Natural killer cell (primary cell): ENCODE results near the gene TMC1. TPM values are rescaled to one million over a fixed set of nuclear protein-coding genes. Genes with fewer than 3 reads are reported as not detected.

Source experiments
- ATAC-seq, 3 donors: fragments of 150-1000 bp in 2 of 3; fragments of 200-7000 bp in 1 of 3; cut with Tn5 transposase; 1 replicate in 1 of 3; 2 replicates in 2 of 3; pipeline ENCODE4 v1.10.0; 2021; ENCODE audit warnings: mild to moderate bottlenecking in 2 of 3, moderate library complexity in 2 of 3
- DNase-seq, 2 donors: peaks; one replicate each; pipeline versions ENCODE4 v3.0.0 to v3.0.0-alpha.2; 2013 to 2021; ENCODE audit warnings: mixed read lengths in 1 of 2
- H3K27ac ChIP-seq: one replicate; pipeline ENCODE4 v1.5.1; 2013; ENCODE audit warnings: mild to moderate bottlenecking, low read length
- H3K27me3 ChIP-seq: one replicate; pipeline ENCODE4 v1.6.1; 2013; ENCODE audit warnings: low read length; ENCODE audit not compliant: control insufficient read depth, insufficient read depth
- H3K36me3 ChIP-seq: one replicate; pipeline ENCODE4 v1.6.1; 2013; ENCODE audit warnings: low read length; ENCODE audit not compliant: control insufficient read depth, insufficient read depth
- H3K4me1 ChIP-seq: one replicate; pipeline ENCODE4 v1.6.1; 2013; ENCODE audit warnings: low read length; ENCODE audit not compliant: control insufficient read depth, insufficient read depth
- H3K4me3 ChIP-seq: one replicate; pipeline ENCODE4 v1.5.1; 2013; ENCODE audit warnings: low read length
- H3K9me3 ChIP-seq: one replicate; pipeline ENCODE4 v1.6.1; 2013; ENCODE audit warnings: low read length; ENCODE audit not compliant: control insufficient read depth, insufficient read depth
- H3K27ac Mint-ChIP-seq, 2 donors: one replicate each; pipeline ENCODE4 v1.8.0; 2022; ENCODE audit warnings: mild to moderate bottlenecking in 2 of 2, mixed read lengths in 2 of 2, moderate library complexity in 1 of 2
- H3K27me3 Mint-ChIP-seq, 2 donors: one replicate each; pipeline ENCODE4 v1.8.0; 2022; ENCODE audit warnings: low read depth in 2 of 2, mixed read lengths in 2 of 2
- H3K36me3 Mint-ChIP-seq: one replicate; pipeline ENCODE4 v1.8.0; 2022; ENCODE audit warnings: mixed read lengths
- H3K4me1 Mint-ChIP-seq, 2 donors: one replicate each; pipeline ENCODE4 v1.8.0; 2022; ENCODE audit warnings: mixed read lengths in 2 of 2
- H3K4me3 Mint-ChIP-seq: one replicate; pipeline ENCODE4 v1.8.0; 2022; ENCODE audit warnings: mild to moderate bottlenecking, moderate library complexity, mixed read lengths
- H3K9me3 Mint-ChIP-seq, 2 donors: one replicate each; pipeline ENCODE4 v1.8.0; 2022; ENCODE audit warnings: mixed read lengths in 2 of 2
- WGBS: methylation state at CpG from one replicate; pipeline ENCODE4 v1.1.7; 2013; ENCODE audit warnings: missing lambda C conversion rate; ENCODE audit not compliant: insufficient coverage; 5-methylcytosine and 5-hydroxymethylcytosine counted together
- intact Hi-C: fragments of 100-400 bp; cut with micrococcal nuclease; formaldehyde crosslinking; loops from one replicate; pipeline ENCODE4 v1.14.2; 2022
- total RNA-seq, 4 donors: library from RNA; stranded (reverse); fragments of 120-200 nt in 1 of 4; gene quantifications; one replicate each; pipeline versions ENCODE4 v1.2.3 to v1.2.4, GENCODE V29; 2013 to 2022
- TF ChIP-seq, protein P1 (sequence below): fragments of 200-600 bp; IDR thresholded peaks from one replicate; pipeline ENCODE4 v1.8.0; 2022; ENCODE audit warnings: antibody characterized with exemption

Gene TMC1
- total RNA-seq, 3 donors from 2014 or later (not counting 1 experiment from before 2014, with no cell fraction given): not detected

DNA sequence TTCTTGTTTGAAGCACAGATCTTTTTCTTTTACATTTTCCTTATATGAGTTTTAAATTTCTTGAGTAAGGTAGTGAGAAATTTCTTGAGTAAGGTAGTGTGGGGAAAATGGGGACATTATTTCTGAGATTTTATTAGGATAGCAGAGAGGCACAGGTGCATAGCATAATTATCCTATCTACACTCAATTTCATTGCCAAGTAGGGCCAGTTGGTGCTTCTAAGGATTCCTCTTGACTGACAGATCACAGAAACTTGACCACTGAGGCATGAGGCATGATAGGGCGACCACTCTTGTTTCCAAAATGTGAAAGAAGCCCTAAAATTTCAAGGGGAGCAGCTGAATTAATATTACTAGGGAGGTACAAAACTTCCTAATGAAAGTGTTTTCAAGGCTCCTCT is 31.4 kb upstream of the TMC1 start:
- Histone ChIP-seq H3K9me3 (no peaks in the 10 kb centered on the region), H3K27ac (no peak overlapping the region), H3K27me3 (peaks cover 4% of the 10 kb centered on the region), H3K4me1 (no peaks in the 10 kb centered on the region), H3K4me3 (no peak overlapping the region), H3K36me3 (no peaks in the 10 kb centered on the region)
- Mint-ChIP-seq H3K4me3 (no peak overlapping the region), H3K27ac (no peak overlapping the region), H3K4me1 (no peaks in the 10 kb centered on the region), H3K9me3 (no peaks in the 10 kb centered on the region), H3K27me3 (peaks cover 4 to 19% of the 10 kb centered on the region in 2 donors), H3K36me3 (no peaks in the 10 kb centered on the region)
- TF ChIP-seq, protein P1, sequence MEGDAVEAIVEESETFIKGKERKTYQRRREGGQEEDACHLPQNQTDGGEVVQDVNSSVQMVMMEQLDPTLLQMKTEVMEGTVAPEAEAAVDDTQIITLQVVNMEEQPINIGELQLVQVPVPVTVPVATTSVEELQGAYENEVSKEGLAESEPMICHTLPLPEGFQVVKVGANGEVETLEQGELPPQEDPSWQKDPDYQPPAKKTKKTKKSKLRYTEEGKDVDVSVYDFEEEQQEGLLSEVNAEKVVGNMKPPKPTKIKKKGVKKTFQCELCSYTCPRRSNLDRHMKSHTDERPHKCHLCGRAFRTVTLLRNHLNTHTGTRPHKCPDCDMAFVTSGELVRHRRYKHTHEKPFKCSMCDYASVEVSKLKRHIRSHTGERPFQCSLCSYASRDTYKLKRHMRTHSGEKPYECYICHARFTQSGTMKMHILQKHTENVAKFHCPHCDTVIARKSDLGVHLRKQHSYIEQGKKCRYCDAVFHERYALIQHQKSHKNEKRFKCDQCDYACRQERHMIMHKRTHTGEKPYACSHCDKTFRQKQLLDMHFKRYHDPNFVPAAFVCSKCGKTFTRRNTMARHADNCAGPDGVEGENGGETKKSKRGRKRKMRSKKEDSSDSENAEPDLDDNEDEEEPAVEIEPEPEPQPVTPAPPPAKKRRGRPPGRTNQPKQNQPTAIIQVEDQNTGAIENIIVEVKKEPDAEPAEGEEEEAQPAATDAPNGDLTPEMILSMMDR: no peak
- ATAC-seq: no peak
- no peak for DNase-seq
- intact Hi-C loops: no loop called here
- WGBS: 95% methylated on average over 1 of the region's 1 CpG

DNA sequence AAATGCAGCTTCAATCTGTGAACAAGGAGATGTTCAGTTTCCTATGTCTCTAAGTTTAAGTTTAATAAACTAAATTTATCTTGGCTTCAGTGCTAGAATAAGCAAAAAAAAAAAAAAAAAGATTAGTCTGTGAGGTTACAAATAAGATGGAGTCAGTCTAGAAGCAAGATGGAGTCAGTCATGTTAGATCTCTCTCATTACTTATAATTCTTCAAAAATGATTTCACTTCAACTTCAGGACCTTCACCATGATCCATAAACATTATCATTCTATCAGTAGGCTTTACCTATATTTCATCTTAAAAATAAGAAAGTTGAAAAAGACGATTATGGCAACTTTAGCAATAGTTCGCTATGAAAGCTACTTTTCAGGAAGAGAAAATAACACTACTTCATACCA is 30.2 kb upstream of the TMC1 start:
- WGBS: no CpG with 5 or more reads among the region's 2 CpGs
- Histone ChIP-seq H3K27me3 (peaks cover 2% of the 10 kb centered on the region), H3K36me3 (no peaks in the 10 kb centered on the region), H3K9me3 (no peaks in the 10 kb centered on the region), H3K27ac (no peak overlapping the region), H3K4me3 (no peak overlapping the region), H3K4me1 (no peaks in the 10 kb centered on the region)
- no peak for DNase-seq
- Mint-ChIP-seq H3K27ac (no peak overlapping the region), H3K9me3 (no peaks in the 10 kb centered on the region), H3K4me3 (no peak overlapping the region), H3K27me3 (peaks cover 4 to 19% of the 10 kb centered on the region in 2 donors), H3K36me3 (no peaks in the 10 kb centered on the region), H3K4me1 (no peaks in the 10 kb centered on the region)
- intact Hi-C loops: no loop called here
- ATAC-seq: no peak
- TF ChIP-seq, protein P1: no peak

DNA sequence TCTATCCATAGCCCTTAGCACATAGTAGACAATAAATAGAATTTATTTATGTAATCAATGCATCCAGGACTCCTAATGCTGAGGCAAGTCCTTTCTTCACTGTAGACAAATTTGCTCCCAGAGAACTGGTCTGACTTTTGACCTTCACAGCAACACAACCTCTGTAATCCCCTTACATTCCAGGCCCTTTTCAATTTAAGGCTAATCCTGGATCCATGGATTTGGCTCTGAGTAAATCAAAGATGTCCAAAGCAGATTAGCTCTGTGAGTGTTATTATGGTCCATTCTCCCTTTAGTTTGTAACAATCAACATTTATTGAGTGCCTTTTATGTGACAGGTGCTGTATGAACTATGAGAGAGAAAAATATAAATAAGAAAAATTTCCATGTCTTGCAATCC is 27.4 kb upstream of the TMC1 start:
- Mint-ChIP-seq H3K36me3 (no peaks in the 10 kb centered on the region), H3K9me3 (no peaks in the 10 kb centered on the region), H3K4me1 (no peaks in the 10 kb centered on the region), H3K27ac (no peak overlapping the region), H3K27me3 (peaks cover 2 to 15% of the 10 kb centered on the region in 2 donors), H3K4me3 (no peak overlapping the region)
- Histone ChIP-seq H3K36me3 (no peaks in the 10 kb centered on the region), H3K4me1 (no peaks in the 10 kb centered on the region), H3K27me3 (peaks cover 2% of the 10 kb centered on the region), H3K27ac (no peak overlapping the region), H3K9me3 (no peaks in the 10 kb centered on the region), H3K4me3 (no peak overlapping the region)
- ATAC-seq (no peak), DNase-seq (no peak)
- TF ChIP-seq, protein P1: no peak
- intact Hi-C loops: no loop called here

DNA sequence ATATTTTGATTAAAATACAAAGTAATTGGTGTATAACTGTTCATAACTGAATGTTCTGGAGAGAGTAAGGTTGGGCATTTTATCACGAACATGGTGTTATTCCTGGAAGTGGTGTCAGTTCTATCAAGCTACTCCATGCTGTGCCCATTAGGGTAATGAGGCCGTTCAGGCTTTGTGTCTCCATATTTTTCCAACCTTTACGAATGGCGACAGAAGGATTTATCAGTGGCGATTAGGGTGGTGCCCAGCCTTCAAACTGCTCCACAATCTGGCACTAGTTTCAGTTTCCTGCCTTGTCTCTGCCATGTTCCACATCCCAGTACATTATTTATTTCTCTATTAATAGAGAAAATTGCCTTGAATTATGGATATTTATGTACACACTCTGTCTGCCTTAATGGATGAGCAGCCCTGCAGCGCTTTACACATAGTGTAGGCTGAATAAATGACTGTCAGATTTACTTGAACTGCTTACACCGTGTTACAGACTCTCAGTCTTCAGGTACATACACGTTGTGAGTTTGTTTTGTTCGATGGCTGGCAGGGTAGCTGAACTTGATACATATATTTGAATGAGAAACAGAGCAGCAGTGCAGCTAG is 23.9 kb upstream of the TMC1 start:
- DNase-seq (no peak), ATAC-seq (no peak)
- TF ChIP-seq, protein P1: no peak
- peaks cover 0 to 9% of the 10 kb centered on the region in 2 donors for H3K27me3 Mint-ChIP-seq
- H3K36me3 ChIP-seq: no peaks in the 10 kb centered on the region
- H3K9me3 ChIP-seq: no peaks in the 10 kb centered on the region
- no peak overlapping the region for H3K4me3 Mint-ChIP-seq
- H3K4me3 ChIP-seq: no peak overlapping the region
- no peak overlapping the region for H3K27ac Mint-ChIP-seq
- no peaks in the 10 kb centered on the region for H3K4me1 ChIP-seq
- 94% methylated on average over 9 of the region's 9 CpGs for WGBS
- no peaks in the 10 kb centered on the region for H3K9me3 Mint-ChIP-seq
- H3K36me3 Mint-ChIP-seq: no peaks in the 10 kb centered on the region
- peaks cover 2% of the 10 kb centered on the region for H3K27me3 ChIP-seq
- intact Hi-C loops: no loop called here
- H3K4me1 Mint-ChIP-seq: no peaks in the 10 kb centered on the region
- no peak overlapping the region for H3K27ac ChIP-seq
